HG03575 (cell line): Measurements from ENCODE around the gene CYP4V2.

Source experiments
- ATAC-seq: cut with Tn5 transposase; IDR thresholded peaks from one replicate; pipeline ENCODE4 v1.9.1; 2021; ENCODE audit not compliant: unreplicated experiment, insufficient number of reproducible peaks, low FRiP score; ENCODE audit errors: extremely low read depth

CYP4V2 gene

GRCh38 chr4:186260117-186260503, 68.7 kb downstream of the CYP4V2 start:
- no peak for ATAC-seq
